Measurements from ENCODE around the gene PHACTR2. TPM values are rescaled to one million over a fixed set of nuclear protein-coding genes. Genes with fewer than 3 reads are reported as not detected.
"Not testable (repeated sequence)": the region's sequence is repeated elsewhere in the genome, so short reads cannot be mapped to it uniquely, and the experiment has no call there.

Gene PHACTR2
- total RNA-seq, 1 donor from 2014 or later = 133 TPM

GRCh38 chr6:143758551-143758950 is 80.8 kb downstream of the PHACTR2 start:
- DNase-seq (ENCODE audit: extremely low read depth, low read depth, low spot score) = no peak

DNA sequence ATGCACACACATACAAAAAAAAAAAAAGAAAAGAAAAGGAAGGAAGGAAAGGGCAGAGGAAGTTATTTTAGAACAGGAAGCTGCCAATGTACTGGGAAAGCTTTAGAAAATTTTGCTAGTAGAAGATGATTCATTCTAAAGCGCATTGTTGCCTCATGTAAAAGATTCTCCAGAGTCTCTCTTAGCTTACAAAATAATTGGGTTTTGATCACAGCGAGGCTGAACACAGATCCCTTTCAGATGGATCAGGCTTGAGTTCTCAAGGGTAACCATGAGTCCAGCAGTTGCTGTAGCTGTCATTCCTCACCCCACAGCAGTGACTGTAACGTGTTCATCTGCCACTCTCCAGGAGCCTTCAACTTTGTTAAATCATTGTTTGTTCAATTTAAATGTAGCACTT is 81.9 kb downstream of the PHACTR2 start:
- no peak for DNase-seq (ENCODE audit: extremely low read depth, low read depth, low spot score)

DNA sequence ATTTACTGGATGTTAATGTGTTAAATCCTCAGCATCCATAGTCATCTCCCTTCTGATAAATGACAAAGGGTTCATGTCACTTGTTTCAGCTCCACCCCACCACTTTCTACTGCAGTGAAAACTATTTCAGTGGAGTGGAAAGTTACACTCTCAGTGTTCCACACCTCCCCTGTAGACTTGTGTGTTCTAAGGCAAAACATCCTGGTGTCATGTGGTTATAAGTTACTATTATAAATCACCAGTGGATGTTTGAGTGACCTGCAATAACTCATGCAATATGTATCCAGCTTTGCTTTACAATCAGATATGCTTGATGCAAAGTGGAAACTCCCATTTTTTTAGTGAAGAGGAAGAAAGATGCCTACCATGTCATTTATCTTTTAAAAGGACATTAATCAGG is 83.3 kb downstream of the PHACTR2 start:
- no peak for DNase-seq (ENCODE audit: extremely low read depth, low read depth, low spot score)

DNA sequence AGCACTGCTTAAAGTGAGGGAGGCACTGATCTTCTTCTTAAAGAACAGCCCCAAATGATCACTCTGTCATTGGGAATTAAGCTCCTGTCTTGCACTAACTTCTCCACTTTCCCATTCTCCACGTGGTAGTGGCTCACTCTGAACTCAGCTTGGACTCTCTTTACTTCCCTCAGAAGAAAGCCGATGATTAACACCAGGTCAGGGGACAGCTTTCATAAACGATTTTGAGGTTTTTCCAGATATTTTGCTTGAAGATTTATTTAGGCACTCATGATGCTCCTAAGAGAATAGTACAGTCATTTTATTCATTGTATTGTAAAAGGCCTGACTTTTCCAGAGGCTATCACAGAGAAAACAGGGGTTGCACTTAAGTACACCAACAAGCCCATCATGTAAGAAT is 84.4 kb downstream of the PHACTR2 start:
- no peak for DNase-seq (ENCODE audit: extremely low read depth, low read depth, low spot score)

GRCh38 chr6:143765422-143766184 is 87.8 kb downstream of the PHACTR2 start:
- DNase-seq (ENCODE audit: extremely low read depth, low read depth, low spot score) = no peak

DNA sequence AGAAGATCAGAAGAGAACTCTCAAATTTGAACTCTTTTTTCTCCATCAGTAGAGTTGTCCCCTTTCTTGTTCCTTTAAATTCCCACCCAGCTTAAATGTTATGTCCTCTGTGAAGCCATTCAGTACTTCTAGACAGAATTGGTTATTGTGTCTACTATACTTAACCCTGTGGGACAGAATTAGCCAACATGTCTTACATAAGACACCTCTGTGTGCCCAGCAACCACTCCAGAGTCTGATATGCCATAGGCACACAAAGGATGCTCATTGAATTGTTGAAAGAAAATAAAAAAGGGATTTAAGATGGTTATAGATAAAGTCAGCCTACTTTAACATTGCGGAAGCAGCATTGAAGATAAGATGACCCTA is 88.4 kb downstream of the PHACTR2 start:
- DNase-seq (ENCODE audit: extremely low read depth, low read depth, low spot score) = no peak

GRCh38 chr6:143767433-143767832 is 89.7 kb downstream of the PHACTR2 start:
- no peak for DNase-seq (ENCODE audit: extremely low read depth, low read depth, low spot score)

- no peak for DNase-seq (ENCODE audit: extremely low read depth, low read depth, low spot score)
These were observed 94.6 kb downstream of the PHACTR2 start for GRCh38 chr6:143772116-143773086.

DNA sequence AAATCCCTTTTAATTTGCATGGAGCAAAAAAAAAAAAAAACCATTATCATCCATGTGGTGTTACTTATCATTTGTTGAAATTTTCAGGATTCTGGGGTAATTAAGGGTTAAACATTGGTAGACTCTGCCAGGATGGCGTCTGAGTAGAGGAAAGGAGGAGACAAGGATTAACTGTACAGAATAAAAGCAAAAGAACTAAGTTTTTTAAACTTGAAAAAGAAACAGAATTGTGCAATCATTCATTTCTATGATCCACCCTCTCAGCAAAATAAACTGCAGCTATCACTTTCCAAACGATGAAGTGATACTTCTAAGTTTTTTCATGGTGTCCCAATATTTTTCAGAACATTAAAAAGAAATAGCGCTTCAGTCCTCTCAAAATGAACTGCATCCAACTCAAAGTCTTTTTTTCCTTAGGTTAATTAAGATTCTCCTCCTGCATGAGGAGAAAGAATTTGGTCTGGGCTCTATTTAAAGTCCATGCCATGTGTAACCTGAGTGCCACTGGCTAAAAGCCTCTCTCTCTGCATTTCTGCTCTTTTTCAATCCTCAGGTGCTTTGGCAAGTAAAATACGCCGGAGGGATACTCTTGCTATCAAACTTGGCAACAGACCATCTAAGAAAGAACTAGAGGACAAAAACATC is 95.9 kb downstream of the PHACTR2 start:
- no peak for DNase-seq (ENCODE audit: extremely low read depth, low read depth, low spot score)

DNA sequence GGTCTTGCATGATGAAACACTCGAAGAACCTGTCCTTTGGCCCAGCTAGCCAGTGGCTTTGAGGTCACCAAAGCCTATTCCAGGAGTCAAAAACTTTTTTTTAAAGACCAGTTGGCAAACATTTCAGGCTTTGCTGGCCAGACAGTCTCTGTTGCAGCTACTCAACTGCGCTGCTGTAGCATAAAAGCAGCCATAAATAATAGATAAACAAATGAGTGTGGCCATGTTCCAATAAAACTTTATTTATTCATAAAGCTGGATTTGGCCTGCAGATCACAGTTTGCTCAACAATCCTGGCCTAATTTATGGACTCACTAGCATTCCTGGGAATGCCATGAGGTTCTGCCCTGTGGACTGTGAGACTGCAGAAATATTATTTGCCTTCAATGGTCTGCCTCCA is 96.6 kb downstream of the PHACTR2 start:
- DNase-seq (ENCODE audit: extremely low read depth, low read depth, low spot score) = no peak

DNA sequence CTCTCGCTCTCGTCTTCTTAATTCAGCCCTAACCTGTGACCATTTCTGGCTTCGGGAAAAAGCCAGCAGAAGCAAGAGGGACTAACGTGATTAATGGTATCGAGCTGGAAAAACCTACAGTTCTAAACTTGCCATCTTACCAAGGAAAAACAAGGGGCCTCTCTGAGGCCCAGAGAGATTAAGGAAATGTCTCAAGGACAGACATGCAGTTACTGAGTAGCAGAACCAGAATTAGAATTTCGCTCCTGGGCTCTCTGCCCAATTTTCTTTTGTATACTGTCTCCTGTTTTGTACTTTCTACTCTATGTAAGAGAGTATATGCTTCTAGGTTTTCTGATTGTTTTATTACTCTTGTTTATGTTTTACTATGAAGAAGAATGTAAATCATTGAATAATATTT is 97.6 kb downstream of the PHACTR2 start:
- no peak for DNase-seq (ENCODE audit: extremely low read depth, low read depth, low spot score)

DNA sequence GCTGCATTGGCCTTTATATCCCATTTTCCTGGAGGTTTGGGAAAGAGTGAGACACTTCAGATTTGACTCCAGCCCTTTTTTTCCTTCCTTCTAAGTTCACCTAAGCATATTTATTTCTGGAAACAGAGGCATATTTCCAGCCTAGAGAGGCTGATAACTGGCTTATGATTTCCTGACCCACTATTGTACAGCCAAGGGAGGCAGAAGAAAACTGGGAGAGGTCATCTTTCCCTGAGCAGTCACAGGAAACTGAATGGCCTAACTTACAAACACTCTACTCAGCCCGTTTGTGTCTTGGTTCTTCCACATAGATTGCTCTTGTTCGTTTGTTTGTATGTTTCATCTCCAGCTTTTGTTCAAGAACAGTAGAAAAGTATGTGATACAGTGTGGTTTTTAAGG is 101.2 kb downstream of the PHACTR2 start:
- DNase-seq (ENCODE audit: extremely low read depth, low read depth, low spot score) = no peak

GRCh38 chr6:143782481-143782880 is 104.7 kb downstream of the PHACTR2 start:
- no peak for DNase-seq (ENCODE audit: extremely low read depth, low read depth, low spot score)

- DNase-seq (ENCODE audit: extremely low read depth, low read depth, low spot score) = no peak
These were observed 105.3 kb downstream of the PHACTR2 start for GRCh38 chr6:143783077-143783476.

DNA sequence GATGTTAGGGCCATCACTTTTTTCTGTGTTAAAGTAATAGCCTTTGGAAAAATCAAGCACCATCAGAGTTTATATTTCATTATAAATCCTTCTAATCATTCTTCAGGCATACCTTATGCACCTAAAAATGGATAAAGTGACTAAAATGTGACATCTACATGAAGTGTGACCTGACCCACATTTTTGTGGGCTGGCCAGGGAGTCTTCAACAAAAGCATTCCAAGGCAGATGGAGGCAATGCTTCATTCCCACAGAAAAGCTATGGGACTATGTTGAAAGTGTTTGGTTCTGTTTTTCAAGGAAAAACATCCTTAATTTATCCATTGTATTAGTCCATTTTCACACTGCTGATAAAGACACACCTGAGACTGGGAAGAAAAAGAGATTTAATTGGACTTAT is 106.6 kb downstream of the PHACTR2 start:
- no peak for DNase-seq (ENCODE audit: extremely low read depth, low read depth, low spot score)

DNA sequence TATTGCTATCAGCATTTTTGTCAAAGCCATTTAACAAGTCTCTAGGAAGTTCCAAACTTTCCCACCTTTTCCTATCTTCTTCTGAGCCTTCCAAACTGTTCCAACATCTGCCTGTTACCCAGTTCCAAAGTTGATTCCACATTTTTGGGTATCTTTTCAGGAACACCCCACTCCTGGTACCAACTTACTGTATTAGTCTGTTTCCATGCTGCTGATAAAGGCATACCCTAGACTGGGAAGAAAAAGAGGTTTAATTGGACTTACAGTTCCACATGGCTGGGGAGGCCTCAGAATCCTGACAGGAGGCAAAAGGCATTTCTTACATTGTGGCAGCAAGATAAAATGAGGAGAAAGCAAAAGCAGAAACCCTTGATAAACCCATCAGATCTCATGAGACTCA is 108.6 kb downstream of the PHACTR2 start:
- not testable (repeated sequence) for DNase-seq (ENCODE audit: extremely low read depth, low read depth, low spot score)

GRCh38 chr6:143792402-143793279 is 114.9 kb downstream of the PHACTR2 start:
- DNase-seq (ENCODE audit: extremely low read depth, low read depth, low spot score) = no peak

DNA sequence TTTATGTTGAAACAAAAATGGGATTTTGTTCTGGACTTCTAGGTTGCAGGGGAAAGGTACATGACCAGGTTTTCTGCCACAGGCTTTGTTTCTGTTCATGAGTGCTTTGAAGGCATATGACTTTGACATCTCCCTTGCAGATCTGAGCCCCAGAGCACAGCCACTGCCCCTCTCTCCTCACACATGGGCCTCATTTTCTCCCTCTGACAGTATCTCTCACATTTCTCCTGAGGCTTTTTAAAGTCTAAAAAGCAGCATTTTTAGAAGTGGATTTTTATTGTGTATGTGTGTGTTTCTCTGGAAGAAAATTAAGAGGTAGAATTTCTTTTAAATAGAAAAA is 115.5 kb downstream of the PHACTR2 start:
- no peak for DNase-seq (ENCODE audit: extremely low read depth, low read depth, low spot score)

GRCh38 chr6:143796551-143796950 is 118.8 kb downstream of the PHACTR2 start:
- not testable (repeated sequence) for DNase-seq (ENCODE audit: extremely low read depth, low read depth, low spot score)

DNA sequence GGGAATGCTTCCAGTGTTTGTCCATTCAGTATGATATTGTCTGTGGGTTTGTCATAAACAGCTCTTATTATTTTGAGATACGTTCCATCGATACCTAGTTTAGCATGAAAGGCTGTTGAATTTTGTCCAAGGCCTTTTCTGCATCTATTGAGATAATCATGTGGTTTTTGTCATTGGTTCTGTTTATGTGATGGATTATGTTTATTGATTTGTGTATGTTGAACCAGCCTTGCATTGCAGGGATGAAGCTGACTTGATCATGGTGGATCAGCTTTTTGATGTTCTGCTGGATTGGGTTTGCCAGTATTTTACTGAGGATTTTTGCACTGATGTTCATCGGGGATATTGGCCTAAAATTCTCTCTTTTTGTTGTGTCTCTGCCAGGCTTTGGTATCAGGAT is 120.7 kb downstream of the PHACTR2 start:
- DNase-seq (ENCODE audit: extremely low read depth, low read depth, low spot score) = not testable (repeated sequence)
